Stimulated activated naive CD4-positive, alpha-beta T cell (primary cell): ENCODE data around the gene CELF2.

Experiments used
- DNase-seq, 6 experiments: peaks; one replicate each; lab custom pipeline; 2025; lab: John Stamatoyannopoulos, UW

Gene CELF2

GRCh38 chr10:11154849-11155498, 137.3 kb downstream of the CELF2 start:
- no peak for DNase-seq

GRCh38 chr10:11156480-11156879, 138.8 kb downstream of the CELF2 start:
- DNase-seq = no peak

- no peak for DNase-seq
Measured at GRCh38 chr10:11157292-11158076, 139.8 kb downstream of the CELF2 start.

- DNase-seq = no peak
Measured at GRCh38 chr10:11158080-11158479, 140.4 kb downstream of the CELF2 start.

- DNase-seq = no peak
Measured at GRCh38 chr10:11159543-11160215, 142.0 kb downstream of the CELF2 start.

- no peak for DNase-seq
Measured at GRCh38 chr10:11161096-11161495, 143.4 kb downstream of the CELF2 start.

- no peak for DNase-seq
Measured at GRCh38 chr10:11161910-11162309, 144.2 kb downstream of the CELF2 start.

GRCh38 chr10:11162828-11163599, 145.3 kb downstream of the CELF2 start:
- DNase-seq = peak; percentile 58 to 91 (median 78)

GRCh38 chr10:11163780-11164550, 146.3 kb downstream of the CELF2 start:
- DNase-seq = peak in 3 of 6 experiments; percentile 18 to 57 (median 46)

- DNase-seq = no peak
Measured at GRCh38 chr10:11164551-11164802, 146.8 kb downstream of the CELF2 start.

- peak; percentile 57 to 84 (median 68) for DNase-seq
Measured at GRCh38 chr10:11164803-11165590, 147.3 kb downstream of the CELF2 start.

- DNase-seq = peak; percentile 64 to 82 (median 72)
Measured at GRCh38 chr10:11165591-11166543, 148.2 kb downstream of the CELF2 start.

GRCh38 chr10:11166550-11166949, 148.9 kb downstream of the CELF2 start:
- no peak for DNase-seq

GRCh38 chr10:11167233-11167966, 149.7 kb downstream of the CELF2 start:
- DNase-seq = no peak

GRCh38 chr10:11168423-11169090, 150.9 kb downstream of the CELF2 start:
- no peak for DNase-seq

- DNase-seq = peak in 1 of 6 experiments; percentile 15
Measured at GRCh38 chr10:11169976-11170375, 152.3 kb downstream of the CELF2 start.

- DNase-seq = no peak
Measured at GRCh38 chr10:11170574-11170973, 152.9 kb downstream of the CELF2 start.
